PC-9 (cell line): Measurements from ENCODE around the gene HOXC6.

Experiments used
- EZH2 ChIP-seq: fragments of 200-600 bp; sonication (generic); IDR thresholded peaks from 2 replicates; pipeline ENCODE4 v1.8.0; 2017; ENCODE audit warnings: antibody characterized with exemption, low read depth
- TF ChIP-seq, protein P1 (sequence below): fragments of 200-600 bp; sonication (generic); conservative IDR thresholded peaks from 2 replicates; pipeline ENCODE4 v1.6.1; 2017; ENCODE audit warnings: mixed run types, antibody characterized with exemption, mild to moderate bottlenecking, moderate library complexity

DNA sequence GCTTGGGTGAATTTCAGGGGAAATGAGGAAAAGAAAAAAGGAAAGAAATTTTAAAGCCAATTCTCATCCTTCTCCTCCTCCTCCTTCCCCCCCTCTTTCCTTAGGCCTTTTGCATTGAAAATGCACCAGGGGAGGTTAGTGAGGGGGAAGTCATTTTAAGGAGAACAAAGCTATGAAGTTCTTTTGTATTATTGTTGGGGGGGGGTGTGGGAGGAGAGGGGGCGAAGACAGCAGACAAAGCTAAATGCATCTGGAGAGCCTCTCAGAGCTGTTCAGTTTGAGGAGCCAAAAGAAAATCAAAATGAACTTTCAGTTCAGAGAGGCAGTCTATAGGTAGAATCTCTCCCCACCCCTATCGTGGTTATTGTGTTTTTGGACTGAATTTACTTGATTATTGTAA, 27.3 kb downstream of the HOXC6 start:
- TF ChIP-seq, protein P1, sequence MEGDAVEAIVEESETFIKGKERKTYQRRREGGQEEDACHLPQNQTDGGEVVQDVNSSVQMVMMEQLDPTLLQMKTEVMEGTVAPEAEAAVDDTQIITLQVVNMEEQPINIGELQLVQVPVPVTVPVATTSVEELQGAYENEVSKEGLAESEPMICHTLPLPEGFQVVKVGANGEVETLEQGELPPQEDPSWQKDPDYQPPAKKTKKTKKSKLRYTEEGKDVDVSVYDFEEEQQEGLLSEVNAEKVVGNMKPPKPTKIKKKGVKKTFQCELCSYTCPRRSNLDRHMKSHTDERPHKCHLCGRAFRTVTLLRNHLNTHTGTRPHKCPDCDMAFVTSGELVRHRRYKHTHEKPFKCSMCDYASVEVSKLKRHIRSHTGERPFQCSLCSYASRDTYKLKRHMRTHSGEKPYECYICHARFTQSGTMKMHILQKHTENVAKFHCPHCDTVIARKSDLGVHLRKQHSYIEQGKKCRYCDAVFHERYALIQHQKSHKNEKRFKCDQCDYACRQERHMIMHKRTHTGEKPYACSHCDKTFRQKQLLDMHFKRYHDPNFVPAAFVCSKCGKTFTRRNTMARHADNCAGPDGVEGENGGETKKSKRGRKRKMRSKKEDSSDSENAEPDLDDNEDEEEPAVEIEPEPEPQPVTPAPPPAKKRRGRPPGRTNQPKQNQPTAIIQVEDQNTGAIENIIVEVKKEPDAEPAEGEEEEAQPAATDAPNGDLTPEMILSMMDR, result no peak
- no peak for TF ChIP-seq EZH2
